Common myeloid progenitor, CD34-positive (primary cell): ENCODE results near the gene FTCD.

Experiments
- CTCF ChIA-PET: fragments of 350-600 bp; sonication (Branson Sonifier 250); formaldehyde crosslinking; loops from one replicate; lab custom pipeline; 2021; ENCODE audit warnings: antibody characterized with exemption; lab: Charles Lee
- POLR2A ChIA-PET: fragments of 350-600 bp; sonication (Branson Sonifier 250); formaldehyde crosslinking; loops from one replicate; lab custom pipeline; 2021; ENCODE audit warnings: antibody characterized with exemption; lab: Charles Lee
- DNase-seq, 3 donors: peaks; one replicate each; pipeline versions ENCODE4 v3.0.0 to v3.0.0-alpha.2; 2013
- H3K27ac ChIP-seq, 2 experiments: 1 replicate in 1 of 2; 2 replicates in 1 of 2; pipeline ENCODE4 v1.7.0; 2013; ENCODE audit warnings: inconsistent platforms in 2 of 2, low read length in 2 of 2, mild to moderate bottlenecking in 2 of 2, low read depth in 1 of 2, moderate library complexity in 1 of 2; ENCODE audit not compliant: severe bottlenecking in 2 of 2, insufficient read depth in 1 of 2, poor library complexity in 1 of 2
- H3K27me3 ChIP-seq, 5 experiments: replicated peaks in 2 of 5; 1 replicate in 3 of 5; 2 replicates in 2 of 5; pipeline versions ENCODE4 v1.6.1 to v1.7.0; 2013; ENCODE audit warnings: low read length in 4 of 5, mild to moderate bottlenecking in 2 of 5, moderate library complexity in 2 of 5, inconsistent platforms in 1 of 5; ENCODE audit not compliant: insufficient read depth in 5 of 5, control insufficient read depth in 4 of 5
- H3K36me3 ChIP-seq, 4 experiments: 1 replicate in 2 of 4; 2 replicates in 2 of 4; pipeline versions ENCODE4 v1.6.1 to v1.7.0; 2013; ENCODE audit warnings: low read length in 3 of 4, control low read depth in 1 of 4, mild to moderate bottlenecking in 1 of 4; ENCODE audit not compliant: control insufficient read depth in 4 of 4, insufficient read depth in 4 of 4
- H3K4me1 ChIP-seq, 4 experiments: 1 replicate in 3 of 4; 2 replicates in 1 of 4; pipeline versions ENCODE4 v1.6.1 to v1.7.1; 2013; ENCODE audit warnings: low read length in 3 of 4, mild to moderate bottlenecking in 3 of 4, control low read depth in 1 of 4, inconsistent platforms in 1 of 4, moderate library complexity in 1 of 4; ENCODE audit not compliant: control insufficient read depth in 4 of 4, insufficient read depth in 4 of 4; ENCODE audit errors: control extremely low read depth in 1 of 4
- H3K4me3 ChIP-seq, 7 experiments: 1 replicate in 4 of 7; 2 replicates in 3 of 7; pipeline versions ENCODE4 v1.5.1 to v1.7.0; 2013; ENCODE audit warnings: mild to moderate bottlenecking in 7 of 7, low read length in 6 of 7, moderate library complexity in 6 of 7, inconsistent platforms in 2 of 7, low read depth in 2 of 7, control low read depth in 1 of 7; ENCODE audit not compliant: insufficient read depth in 4 of 7, control insufficient read depth in 1 of 7; ENCODE audit errors: extremely low read depth in 1 of 7
- H3K9me3 ChIP-seq, 5 experiments: 1 replicate in 4 of 5; 2 replicates in 1 of 5; pipeline versions ENCODE4 v1.6.1 to v1.7.1; 2013; ENCODE audit warnings: low read length in 4 of 5, mild to moderate bottlenecking in 2 of 5, inconsistent platforms in 1 of 5, low read depth in 1 of 5, moderate library complexity in 1 of 5; ENCODE audit not compliant: control insufficient read depth in 4 of 5, insufficient read depth in 2 of 5; ENCODE audit errors: control extremely low read depth in 1 of 5
- WGBS: methylation state at CpG from one replicate; pipeline ENCODE4 v1.1.5; 2013; ENCODE audit not compliant: insufficient coverage; 5-methylcytosine and 5-hydroxymethylcytosine counted together

Gene FTCD

GRCh38 chr21:46168659-46169386 lies 13.4 kb upstream of the FTCD start:
- Histone ChIP-seq H3K36me3 (peaks cover 2 to 5% (median 3%) of the 10 kb centered on the region in 4 experiments), H3K4me3 (no peak overlapping the region), H3K27me3 (no peaks in the 10 kb centered on the region), H3K27ac (no peak overlapping the region), H3K9me3 (peaks cover 0 to 5% (median 2%) of the 10 kb centered on the region in 5 experiments), H3K4me1 (no peaks in the 10 kb centered on the region)
- WGBS = 96% methylated on average over 4 of the region's 8 CpGs
- CTCF ChIA-PET = interaction anchor here (0.7 kb wide), 1 partner anchor 16 kb away, joined by 3 read pairs; no protein-coding TSS in a partner anchor
- POLR2A ChIA-PET = no interaction called here
- DNase-seq = no peak

GRCh38 chr21:46168238-46168637 lies 12.9 kb upstream of the FTCD start:
- Histone ChIP-seq H3K27me3 (no peaks in the 10 kb centered on the region), H3K36me3 (peaks cover 2 to 5% (median 3%) of the 10 kb centered on the region in 4 experiments), H3K9me3 (peaks cover 0 to under 1% (median 0%) of the 10 kb centered on the region in 5 experiments), H3K27ac (no peak overlapping the region), H3K4me1 (no peaks in the 10 kb centered on the region), H3K4me3 (no peak overlapping the region)
- no peak for DNase-seq
- ChIA-PET CTCF (interaction anchor here (0.7 kb wide), 1 partner anchor 15 kb away, joined by 3 read pairs; no protein-coding TSS in a partner anchor), POLR2A (no interaction called here)
- WGBS = 93% methylated on average over 14 of the region's 14 CpGs

GRCh38 chr21:46165098-46165497 lies 9.7 kb upstream of the FTCD start:
- peaks cover 0 to 11% (median 3%) of the 10 kb centered on the region in 4 experiments for H3K36me3 ChIP-seq

DNA sequence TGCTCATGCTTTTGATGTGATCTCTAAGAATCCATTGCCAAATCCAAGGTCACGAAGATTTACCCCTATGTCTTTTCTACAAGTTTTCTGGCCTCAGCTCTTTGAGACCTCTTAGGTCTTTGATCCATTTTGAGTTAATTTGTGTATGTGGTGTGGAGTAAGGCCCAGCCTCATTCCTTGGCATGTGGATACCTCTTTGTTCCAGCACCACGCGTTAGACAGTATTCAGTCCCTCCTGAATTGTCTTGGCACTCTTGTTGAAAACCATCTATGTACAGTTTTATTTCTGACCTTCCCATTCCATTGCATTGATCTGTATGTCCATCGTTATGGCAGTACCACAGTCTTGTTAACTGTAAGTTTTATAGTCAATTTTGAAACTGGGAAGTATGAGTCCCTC lies 8.0 kb upstream of the FTCD start:
- Histone ChIP-seq H3K4me1 (peaks cover 0 to 2% (median 0%) of the 10 kb centered on the region in 4 experiments), H3K27me3 (no peaks in the 10 kb centered on the region), H3K4me3 (no peak overlapping the region), H3K36me3 (peaks cover 0 to 11% (median 3%) of the 10 kb centered on the region in 4 experiments), H3K9me3 (peaks cover 0 to 5% (median 0%) of the 10 kb centered on the region in 5 experiments), H3K27ac (no peak overlapping the region)
- 100% methylated on average over 2 of the region's 4 CpGs for WGBS
- ChIA-PET CTCF (interaction anchor here (0.9 kb wide), 1 partner anchor 11 kb away, joined by 4 read pairs; no protein-coding TSS in a partner anchor), POLR2A (no interaction called here)
- DNase-seq = no peak

More at GRCh38 chr21:46165098-46165497, 9.7 kb upstream of the FTCD start:
- ChIA-PET POLR2A (no interaction called here), CTCF (no interaction called here)
- no peak for DNase-seq
- Histone ChIP-seq H3K4me3 (no peak overlapping the region), H3K9me3 (peaks cover 0 to 5% (median 0%) of the 10 kb centered on the region in 5 experiments), H3K27me3 (no peaks in the 10 kb centered on the region), H3K4me1 (peaks cover 0 to 2% (median 0%) of the 10 kb centered on the region in 4 experiments), H3K27ac (no peak overlapping the region)

GRCh38 chr21:46161633-46162592 lies 6.5 kb upstream of the FTCD start:
- DNase-seq = no peak
- Histone ChIP-seq H3K27me3 (no peaks in the 10 kb centered on the region), H3K9me3 (peaks cover 0 to 5% (median 0%) of the 10 kb centered on the region in 5 experiments), H3K4me1 (peaks cover 0 to 2% (median 0%) of the 10 kb centered on the region in 4 experiments), H3K4me3 (peak overlapping the region in 1 of 7 experiments; percentile 71), H3K27ac (no peak overlapping the region), H3K36me3 (peaks cover 0 to 6% (median 3%) of the 10 kb centered on the region in 4 experiments)
- ChIA-PET POLR2A (no interaction called here), CTCF (interaction anchor here (1.3 kb wide), 1 partner anchor 19 kb away, joined by 4 read pairs; no protein-coding TSS in a partner anchor)
- 92% methylated on average over 33 of the region's 72 CpGs for WGBS

DNA sequence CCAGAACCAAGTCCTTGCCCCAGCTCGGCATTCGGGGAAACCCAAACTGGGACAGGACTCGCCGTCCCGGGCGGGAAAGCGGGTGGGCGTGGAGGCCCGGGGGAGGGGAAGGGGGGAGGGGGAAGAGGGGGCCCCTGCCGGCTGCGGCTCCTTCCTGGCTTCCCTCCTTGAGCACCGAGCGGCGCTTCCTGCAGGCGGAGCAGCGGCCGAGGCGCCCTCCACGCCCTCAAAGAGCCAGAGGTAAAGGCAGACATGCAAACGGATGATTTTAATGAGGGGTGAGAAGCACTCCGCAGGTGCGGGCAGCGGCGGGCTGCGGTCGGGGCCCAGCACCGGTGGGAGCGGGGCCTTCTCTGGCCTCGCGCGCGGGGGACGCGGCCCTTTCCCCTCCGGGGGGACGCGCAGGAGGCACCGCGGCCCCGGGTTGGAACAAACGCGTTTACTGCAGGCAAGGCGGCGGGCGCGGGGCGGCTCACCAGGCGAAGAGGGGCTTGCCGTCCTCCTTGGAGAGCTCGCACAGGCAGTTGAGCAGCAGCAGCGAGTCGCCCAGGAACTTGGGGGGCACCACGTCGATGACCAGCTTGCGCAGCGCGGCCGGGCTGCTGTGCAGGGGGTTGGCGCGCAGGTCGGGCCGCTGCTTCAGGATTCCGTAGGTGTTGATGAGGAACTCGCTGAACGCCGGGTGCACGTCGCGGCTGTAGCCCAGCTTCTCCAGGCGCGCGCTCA lies 5.7 kb upstream of the FTCD start:
- ChIA-PET POLR2A (interaction anchor here (0.6 kb wide), 1 partner anchor 22 kb away, joined by 3 read pairs; no protein-coding TSS in a partner anchor), CTCF (no interaction called here)
- peaks cover 0 to 2% (median 0%) of the 10 kb centered on the region in 4 experiments for H3K4me1 ChIP-seq
- H3K4me3 ChIP-seq = peak overlapping the region in 1 of 7 experiments; percentile 71
- H3K9me3 ChIP-seq = peaks cover 0 to 5% (median 0%) of the 10 kb centered on the region in 5 experiments
- H3K36me3 ChIP-seq = peaks cover 0 to 6% (median 1%) of the 10 kb centered on the region in 4 experiments
- no peak overlapping the region for H3K27ac ChIP-seq
- DNase-seq = peak in 2 of 3 donors; percentile 16 to 51
- no peaks in the 10 kb centered on the region for H3K27me3 ChIP-seq
- 89% methylated on average over 40 of the region's 72 CpGs for WGBS
